HepG2 (cell line): ENCODE measurements around the gene SLC16A3.

Source experiments
- CEBPB ChIP-seq: IDR thresholded peaks from 2 replicates; pipeline ENCODE4 v1.6.1; 2011; ENCODE audit warnings: low read depth, low read length, improper control_type of control experiment, borderline replicate concordance
- GPN1 ChIP-seq: sonication (generic); formaldehyde crosslinking; IDR thresholded peaks from 2 replicates; pipeline ENCODE4 v1.5.1; 2020; ENCODE audit warnings: missing genetic modification reagents, borderline replicate concordance
- HNF4A ChIP-seq: sonication (generic); formaldehyde crosslinking; IDR thresholded peaks from 2 replicates; pipeline ENCODE4 v1.4.0; 2020; ENCODE audit warnings: missing genetic modification reagents
- POLR2AphosphoS2 ChIP-seq: IDR thresholded peaks from 2 replicates; pipeline ENCODE4 v1.6.1; 2011; ENCODE audit warnings: low read depth, low read length, improper control_type of control experiment
- POLR2AphosphoS5 ChIP-seq: IDR thresholded peaks from 2 replicates; pipeline ENCODE4 v1.6.1; 2012; ENCODE audit warnings: low read depth, low read length
- SETDB1 ChIP-seq: sonication (generic); formaldehyde crosslinking; IDR thresholded peaks from 2 replicates; pipeline ENCODE4 v1.5.1; 2020; ENCODE audit warnings: missing genetic modification reagents, mild to moderate bottlenecking, borderline replicate concordance
- SIN3A ChIP-seq: IDR thresholded peaks from 2 replicates; pipeline ENCODE4 v1.6.1; 2011; ENCODE audit warnings: low read depth, mild to moderate bottlenecking, control low read depth, low read length, borderline replicate concordance
- ZNF367 ChIP-seq: sonication (generic); formaldehyde crosslinking; IDR thresholded peaks from 2 replicates; pipeline ENCODE4 v1.4.0; 2020; ENCODE audit warnings: missing genetic modification reagents, borderline replicate concordance
- TF ChIP-seq, protein P1 (sequence below): sonication (generic); formaldehyde crosslinking; IDR thresholded peaks from 2 replicates; pipeline ENCODE4 v1.4.0; 2020; ENCODE audit warnings: missing genetic modification reagents
- TF ChIP-seq, protein P2 (sequence below): sonication (generic); formaldehyde crosslinking; IDR thresholded peaks from 2 replicates; pipeline ENCODE4 v1.4.0; 2020; ENCODE audit warnings: missing genetic modification reagents

GRCh38 chr17:82235056-82235774 lies 6.4 kb downstream of the SLC16A3 start:
- peak; percentile 22; the same call in 1 of the 2 replicates for TF ChIP-seq SIN3A
- no peak for TF ChIP-seq CEBPB
- TF ChIP-seq, protein P1, sequence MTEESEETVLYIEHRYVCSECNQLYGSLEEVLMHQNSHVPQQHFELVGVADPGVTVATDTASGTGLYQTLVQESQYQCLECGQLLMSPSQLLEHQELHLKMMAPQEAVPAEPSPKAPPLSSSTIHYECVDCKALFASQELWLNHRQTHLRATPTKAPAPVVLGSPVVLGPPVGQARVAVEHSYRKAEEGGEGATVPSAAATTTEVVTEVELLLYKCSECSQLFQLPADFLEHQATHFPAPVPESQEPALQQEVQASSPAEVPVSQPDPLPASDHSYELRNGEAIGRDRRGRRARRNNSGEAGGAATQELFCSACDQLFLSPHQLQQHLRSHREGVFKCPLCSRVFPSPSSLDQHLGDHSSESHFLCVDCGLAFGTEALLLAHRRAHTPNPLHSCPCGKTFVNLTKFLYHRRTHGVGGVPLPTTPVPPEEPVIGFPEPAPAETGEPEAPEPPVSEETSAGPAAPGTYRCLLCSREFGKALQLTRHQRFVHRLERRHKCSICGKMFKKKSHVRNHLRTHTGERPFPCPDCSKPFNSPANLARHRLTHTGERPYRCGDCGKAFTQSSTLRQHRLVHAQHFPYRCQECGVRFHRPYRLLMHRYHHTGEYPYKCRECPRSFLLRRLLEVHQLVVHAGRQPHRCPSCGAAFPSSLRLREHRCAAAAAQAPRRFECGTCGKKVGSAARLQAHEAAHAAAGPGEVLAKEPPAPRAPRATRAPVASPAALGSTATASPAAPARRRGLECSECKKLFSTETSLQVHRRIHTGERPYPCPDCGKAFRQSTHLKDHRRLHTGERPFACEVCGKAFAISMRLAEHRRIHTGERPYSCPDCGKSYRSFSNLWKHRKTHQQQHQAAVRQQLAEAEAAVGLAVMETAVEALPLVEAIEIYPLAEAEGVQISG (CRISPR knock-in tag) = no peak
- TF ChIP-seq GPN1 = no peak
- no peak for TF ChIP-seq HNF4A (CRISPR knock-in tag)
- no peak for TF ChIP-seq POLR2AphosphoS2
- TF ChIP-seq ZNF367 (CRISPR knock-in tag) = no peak
- no peak; the same call in none of the 2 replicates for TF ChIP-seq POLR2AphosphoS5
- TF ChIP-seq, protein P2, sequence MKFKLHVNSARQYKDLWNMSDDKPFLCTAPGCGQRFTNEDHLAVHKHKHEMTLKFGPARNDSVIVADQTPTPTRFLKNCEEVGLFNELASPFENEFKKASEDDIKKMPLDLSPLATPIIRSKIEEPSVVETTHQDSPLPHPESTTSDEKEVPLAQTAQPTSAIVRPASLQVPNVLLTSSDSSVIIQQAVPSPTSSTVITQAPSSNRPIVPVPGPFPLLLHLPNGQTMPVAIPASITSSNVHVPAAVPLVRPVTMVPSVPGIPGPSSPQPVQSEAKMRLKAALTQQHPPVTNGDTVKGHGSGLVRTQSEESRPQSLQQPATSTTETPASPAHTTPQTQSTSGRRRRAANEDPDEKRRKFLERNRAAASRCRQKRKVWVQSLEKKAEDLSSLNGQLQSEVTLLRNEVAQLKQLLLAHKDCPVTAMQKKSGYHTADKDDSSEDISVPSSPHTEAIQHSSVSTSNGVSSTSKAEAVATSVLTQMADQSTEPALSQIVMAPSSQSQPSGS (CRISPR knock-in tag) = no peak
- TF ChIP-seq SETDB1 (CRISPR knock-in tag) = no peak
